Measurements from ENCODE around the gene CASP10.

The CASP10 gene

GRCh38 chr2:201233812-201234662 lies 51.1 kb downstream of the CASP10 start:
- DNase-seq = no peak

DNA sequence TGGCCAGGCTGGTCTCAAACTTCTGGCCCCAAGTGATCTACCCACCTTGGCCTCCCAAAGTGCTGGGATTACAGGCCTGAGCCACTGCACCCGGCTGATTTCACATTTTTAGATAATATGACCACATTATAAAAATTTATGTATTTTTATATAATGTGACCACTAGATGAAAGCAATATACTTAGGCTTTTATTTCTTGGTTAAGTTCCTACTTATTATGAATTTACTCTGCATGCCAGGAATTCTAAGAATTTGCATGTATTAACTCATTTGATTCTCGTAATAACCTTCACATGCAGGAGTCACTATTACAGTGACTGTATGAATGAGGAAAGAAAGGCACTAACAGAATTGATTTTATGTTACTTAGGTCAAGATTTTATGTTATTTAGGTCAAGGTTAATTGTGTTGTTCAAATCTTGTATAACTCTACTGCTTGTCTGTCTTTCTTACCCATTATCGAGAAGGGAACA lies 51.8 kb downstream of the CASP10 start:
- no peak for DNase-seq

GRCh38 chr2:201235860-201236811 lies 53.2 kb downstream of the CASP10 start:
- DNase-seq = peak; percentile 71 to 86

GRCh38 chr2:201237486-201238123 lies 54.7 kb downstream of the CASP10 start:
- no peak for DNase-seq

GRCh38 chr2:201239167-201239935 lies 56.4 kb downstream of the CASP10 start:
- peak in 1 of 2 donors; percentile 56 for DNase-seq

DNA sequence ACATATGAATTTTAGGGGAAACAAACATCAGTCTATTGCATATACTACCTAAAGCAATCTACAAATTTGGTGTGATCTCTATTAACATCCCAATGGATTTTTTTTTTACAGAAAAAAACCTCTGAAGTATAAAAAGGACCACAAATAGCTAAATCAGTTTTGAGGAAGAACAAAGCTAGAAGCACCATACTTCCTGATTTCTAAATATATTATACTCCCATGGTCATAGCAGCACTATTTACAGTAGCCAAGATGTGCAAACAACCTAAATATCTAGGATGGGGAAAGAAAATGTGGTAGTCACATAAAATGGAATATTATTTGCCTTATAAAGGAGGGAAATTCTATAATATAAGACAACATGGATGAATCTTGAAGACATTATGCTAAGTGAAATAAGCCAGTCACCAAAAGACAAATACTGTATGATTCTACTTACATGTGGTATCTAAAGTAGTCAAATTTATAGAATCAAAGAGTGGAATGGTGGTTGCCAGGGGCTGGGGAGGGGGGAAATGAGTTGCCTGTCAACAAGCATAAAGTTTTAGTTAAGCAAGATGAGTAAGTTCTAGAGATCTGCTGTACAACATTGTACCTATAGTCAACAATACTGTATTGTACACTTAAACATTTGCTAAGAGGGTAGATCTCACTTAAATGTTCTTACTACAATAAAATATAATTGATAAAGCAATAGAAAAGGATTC lies 59.8 kb downstream of the CASP10 start:
- no peak for DNase-seq

DNA sequence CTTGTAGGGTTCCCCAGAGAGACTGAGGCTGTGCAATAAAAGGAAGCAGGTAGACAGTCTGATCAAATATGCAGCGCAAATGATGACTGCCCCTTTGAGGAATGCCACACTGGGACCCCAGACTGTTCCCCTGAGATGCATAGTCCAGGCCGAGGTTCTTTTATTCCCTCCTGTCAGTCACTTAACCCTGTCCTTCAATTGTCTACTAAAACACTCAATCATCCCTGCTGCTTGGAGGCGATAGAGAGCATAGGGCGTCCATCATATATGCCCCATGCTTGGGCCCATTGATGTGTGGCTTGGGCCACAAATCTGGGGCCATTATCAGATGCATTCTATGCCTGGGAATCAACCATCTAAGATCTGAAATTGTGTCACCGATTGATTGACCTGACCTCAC lies 61.9 kb downstream of the CASP10 start:
- no peak for DNase-seq

DNA sequence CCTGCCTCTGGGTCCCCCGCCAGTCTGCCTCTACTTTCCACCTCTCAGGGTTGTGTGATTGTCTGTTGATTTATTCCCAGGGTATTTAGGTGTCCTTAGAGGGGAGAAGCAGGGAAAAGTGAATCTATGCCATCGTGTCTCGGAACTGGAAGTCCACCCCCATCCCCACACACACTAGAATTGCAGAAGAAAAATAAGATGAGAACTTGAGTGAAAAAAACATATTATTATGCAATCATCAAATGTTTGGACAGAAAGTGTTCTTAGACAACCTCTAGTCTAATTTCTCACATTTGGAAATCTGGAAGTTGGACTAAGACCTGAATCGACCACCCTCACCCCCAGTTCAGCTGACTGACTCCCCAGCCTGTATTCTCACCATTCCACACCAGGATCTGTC lies 63.3 kb downstream of the CASP10 start:
- no peak for DNase-seq

DNA sequence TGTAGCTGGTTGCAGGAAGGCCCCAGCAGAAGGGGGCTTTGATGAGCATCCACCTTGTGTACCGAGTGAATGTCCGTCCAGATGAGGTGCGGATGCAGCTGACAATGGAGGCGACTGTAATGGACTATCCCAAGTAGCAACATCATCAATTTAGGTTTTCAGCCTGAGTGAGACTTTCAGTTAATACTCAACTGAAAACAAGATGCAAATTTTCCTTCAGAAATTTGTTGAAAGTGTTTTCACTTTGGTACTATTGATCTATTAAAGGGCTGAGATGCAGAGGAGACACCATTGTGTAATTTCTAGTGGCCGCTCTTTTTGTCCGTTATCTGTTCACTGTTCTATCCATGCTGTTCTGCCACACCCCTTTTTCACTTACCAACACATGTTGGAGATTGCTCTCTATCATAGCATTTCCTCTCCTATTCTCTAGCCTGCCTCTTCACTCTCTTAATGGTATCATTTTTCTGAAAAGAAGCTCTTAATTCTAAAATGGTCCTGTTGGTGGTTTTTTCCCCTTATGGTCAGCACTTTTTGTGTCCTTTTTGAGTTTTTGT lies 65.4 kb downstream of the CASP10 start:
- no peak for DNase-seq

DNA sequence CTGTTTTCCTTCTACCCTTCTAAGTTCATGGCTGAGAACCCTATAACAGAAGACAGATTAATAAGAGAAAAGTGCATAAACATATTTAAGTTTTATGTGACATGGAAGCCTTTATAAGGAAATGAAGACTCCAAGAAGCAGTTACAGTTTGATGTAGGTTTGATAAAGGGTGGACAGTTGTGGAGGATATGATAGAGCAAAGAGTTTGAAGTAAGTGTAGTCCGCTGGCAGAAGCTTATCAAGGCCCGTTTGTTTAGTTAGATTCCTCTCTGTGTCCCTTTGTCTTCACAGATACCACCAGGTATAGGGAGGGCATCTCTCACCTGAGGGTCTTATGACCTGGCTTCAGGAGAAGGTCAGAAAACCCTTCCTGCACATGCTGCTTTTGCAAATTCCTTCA lies 66.9 kb downstream of the CASP10 start:
- DNase-seq = no peak

- no peak for DNase-seq
Measured at GRCh38 chr2:201250741-201251140, 67.8 kb downstream of the CASP10 start.

DNA sequence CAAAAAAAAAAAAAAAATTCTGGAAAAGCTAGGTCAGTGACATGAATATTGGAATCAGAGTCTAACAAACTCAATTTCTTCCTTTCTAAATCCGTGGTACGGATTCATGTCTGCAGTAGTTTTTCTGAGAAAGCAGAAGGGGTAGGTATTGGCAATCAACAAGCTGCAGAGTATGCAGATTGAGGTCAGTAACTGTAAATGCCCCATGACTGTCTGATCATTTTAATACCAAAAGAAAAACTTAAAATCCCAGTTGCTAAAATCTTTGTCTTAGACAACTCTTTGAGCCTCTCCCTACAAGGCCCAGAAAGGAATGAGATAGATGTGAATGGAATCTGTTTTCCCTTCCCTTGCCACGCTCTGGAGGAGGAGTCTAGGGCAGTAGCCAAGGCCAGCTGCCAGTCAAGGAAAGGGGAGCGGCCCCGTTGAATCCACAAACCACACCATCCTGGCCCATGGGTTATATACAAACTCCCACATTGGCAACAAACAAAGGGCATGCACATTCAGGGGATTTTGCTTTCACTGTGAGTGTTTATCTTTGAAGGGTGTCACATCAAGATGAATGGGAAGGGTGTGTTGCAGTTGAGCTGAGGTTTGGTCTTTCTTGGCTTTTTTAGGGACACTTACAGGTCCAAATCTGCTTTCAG lies 71.3 kb downstream of the CASP10 start:
- no peak for DNase-seq

- no peak for DNase-seq
Measured at GRCh38 chr2:201255408-201256033, 72.6 kb downstream of the CASP10 start.

DNA sequence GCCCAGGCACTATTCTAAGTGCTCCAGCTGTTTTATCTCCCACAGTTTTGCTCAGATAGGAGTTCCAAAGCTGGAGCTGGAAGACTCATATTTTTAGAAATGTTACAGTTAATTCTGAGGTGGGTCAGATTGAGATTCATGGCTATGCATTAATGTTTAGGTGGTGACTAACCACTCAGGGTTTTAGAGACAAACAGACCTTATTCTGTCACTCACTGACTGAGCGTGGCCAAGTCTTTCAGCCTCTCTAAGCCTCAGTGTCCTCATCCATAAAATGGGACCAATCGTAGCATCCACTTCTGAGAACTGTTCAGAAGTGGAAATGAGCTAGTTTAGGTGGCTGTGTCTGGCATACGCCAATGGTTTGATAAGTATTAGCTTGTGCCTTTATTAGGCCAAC lies 73.1 kb downstream of the CASP10 start:
- no peak for DNase-seq

GRCh38 chr2:201257381-201257955 lies 74.5 kb downstream of the CASP10 start:
- peak; percentile 74 to 80 for DNase-seq

DNA sequence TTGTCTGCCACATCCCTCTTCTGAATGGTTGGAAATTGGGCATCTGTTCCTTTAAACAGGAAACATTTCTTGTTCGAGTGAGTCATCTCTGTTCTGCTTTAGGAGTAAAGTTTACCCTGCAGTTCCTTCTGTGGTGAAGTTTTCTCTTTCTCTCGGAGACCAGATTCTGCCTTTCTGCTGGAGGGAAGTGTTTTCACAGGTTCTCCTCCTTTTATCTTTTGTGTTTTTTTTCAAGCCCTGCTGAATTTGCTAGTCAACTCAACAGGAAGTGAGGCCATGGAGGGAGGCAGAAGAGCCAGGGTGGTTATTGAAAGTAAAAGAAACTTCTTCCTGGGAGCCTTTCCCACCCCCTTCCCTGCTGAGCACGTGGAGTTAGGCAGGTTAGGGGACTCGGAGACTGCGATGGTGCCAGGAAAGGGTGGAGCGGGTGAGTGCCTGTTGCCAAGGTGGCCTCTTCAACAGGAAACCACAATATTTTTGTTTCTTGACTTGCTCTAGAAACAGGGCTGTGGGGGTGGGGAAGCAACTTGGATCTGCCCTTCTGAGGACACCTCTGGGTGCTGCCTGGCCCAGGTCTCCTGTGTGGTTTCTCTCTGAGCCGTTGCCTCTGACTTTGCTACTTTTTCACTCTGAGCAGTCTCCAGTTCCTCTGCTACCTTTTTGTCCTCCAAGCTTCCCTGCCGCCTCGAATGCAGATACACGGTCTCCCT lies 75.2 kb downstream of the CASP10 start:
- peak; percentile 96 to 97 for DNase-seq

DNA sequence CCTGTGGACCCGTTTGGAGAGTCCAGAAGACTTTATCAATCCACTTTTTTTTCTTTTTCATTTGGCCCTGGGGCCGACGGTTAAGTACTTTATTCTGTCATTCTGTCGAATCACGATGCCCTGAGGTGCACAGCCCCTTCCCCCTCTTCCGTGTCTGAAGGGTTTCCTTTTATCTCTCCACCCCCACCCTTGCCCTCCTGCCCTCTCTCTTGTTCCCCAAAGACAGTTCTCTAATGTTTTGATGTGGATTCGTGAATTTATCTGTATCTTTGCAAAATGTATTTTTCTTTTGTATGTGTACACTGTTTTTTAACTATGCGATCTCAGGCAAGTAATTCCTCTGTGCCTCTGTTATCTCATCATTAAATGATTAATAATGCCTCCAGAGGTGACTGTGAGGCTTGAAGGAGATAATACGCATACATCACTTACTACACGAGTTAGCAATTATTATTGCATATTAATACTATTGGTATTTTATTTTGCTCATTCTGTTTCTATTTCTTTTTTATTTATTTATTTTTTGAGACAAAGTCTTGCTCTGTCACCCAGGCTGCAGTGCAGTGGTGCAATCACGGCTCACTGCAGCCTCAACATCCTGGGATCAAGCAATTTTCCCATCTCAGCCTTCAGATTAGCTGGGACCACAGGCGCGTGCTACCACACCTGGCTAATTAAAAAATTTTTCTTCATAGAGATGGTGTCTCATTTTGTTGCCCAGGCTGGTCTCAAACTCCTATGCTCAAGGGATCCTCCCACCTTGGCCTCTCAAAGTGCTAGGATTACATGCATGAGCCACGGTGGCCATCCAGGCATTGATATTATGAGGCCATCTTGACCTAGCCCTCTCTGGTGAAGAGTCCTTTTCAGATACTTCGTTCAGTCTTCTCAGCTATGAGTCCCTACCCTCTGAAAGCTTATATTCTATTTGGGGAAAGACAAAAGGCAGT lies 76.0 kb downstream of the CASP10 start:
- no peak for DNase-seq

DNA sequence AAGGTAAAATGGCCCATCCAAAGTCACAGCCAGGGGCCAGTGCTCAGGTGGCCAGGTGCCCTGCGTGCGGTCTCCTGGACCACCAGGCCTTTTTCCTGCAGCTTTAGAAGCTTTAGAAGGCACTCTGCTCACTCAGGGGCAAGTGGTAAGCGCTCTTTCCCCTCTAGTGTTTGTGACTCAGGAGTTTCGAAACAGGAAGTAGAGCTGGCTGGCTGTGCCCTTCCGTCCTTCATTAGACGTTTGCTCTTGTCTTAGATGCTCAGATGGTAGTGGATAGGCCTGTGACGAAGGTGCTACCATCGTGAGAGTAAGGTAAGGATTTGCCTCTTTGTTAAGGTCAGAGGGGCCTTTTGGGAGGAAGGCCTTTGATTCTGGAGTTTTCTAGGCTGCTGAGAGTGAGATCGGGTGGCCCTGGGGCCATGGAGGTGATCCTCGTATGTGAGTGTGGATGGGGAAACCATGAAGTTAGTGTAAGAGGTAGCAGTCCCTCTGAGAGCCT lies 77.4 kb downstream of the CASP10 start, which contains the start of gene CASP8:
Gene CASP8 (plus strand): TSS at position 235 of the 499 bp plus-strand sequence. CDS start 5,951 bp downstream, outside the sequence.
- peak; percentile 85 to 86 for DNase-seq
